Stimulated activated CD8-positive, alpha-beta memory T cell treated with anti-CD3 and anti-CD28 coated beads, Interleukin-7, amount 100 ng/mL, for 24 hours (primary cell): Measurements from ENCODE around the gene SPHK2.

Experiments used
- DNase-seq: peaks from one replicate; pipeline ENCODE4 v3.0.0-alpha.2; 2020; ENCODE audit warnings: low read depth

SPHK2 gene

GRCh38 chr19:48606463-48607358 lies 12.6 kb upstream of the SPHK2 start, which contains the start of gene SPACA4:
Gene SPACA4, plus strand, starts transcription at chr19:48606742. Its CDS starts 237 bp downstream, at chr19:48606979.
- DNase-seq: no peak

- no peak for DNase-seq
Measured at GRCh38 chr19:48607359-48607755, 11.9 kb upstream of the SPHK2 start.

GRCh38 chr19:48608798-48609263 lies 10.5 kb upstream of the SPHK2 start:
- no peak for DNase-seq

- no peak for DNase-seq
Measured at GRCh38 chr19:48609571-48610108, 9.7 kb upstream of the SPHK2 start.

GRCh38 chr19:48611872-48612271 lies 7.4 kb upstream of the SPHK2 start:
- DNase-seq: no peak

GRCh38 chr19:48613024-48613851 lies 6.1 kb upstream of the SPHK2 start:
- DNase-seq: no peak

GRCh38 chr19:48613852-48614435 lies 5.4 kb upstream of the SPHK2 start:
- no peak for DNase-seq

- no peak for DNase-seq
Measured at GRCh38 chr19:48614436-48615230, 4.7 kb upstream of the SPHK2 start, which contains the start of gene FAM83E. Gene FAM83E, minus strand, starts transcription at chr19:48615076. Its CDS starts 1,704 bp downstream, at chr19:48613372.

GRCh38 chr19:48615231-48616040 lies 3.9 kb upstream of the SPHK2 start:
- no peak for DNase-seq

GRCh38 chr19:48616041-48616436 lies 3.3 kb upstream of the SPHK2 start:
- no peak for DNase-seq

- DNase-seq: no peak
Measured at GRCh38 chr19:48616491-48617056, 2.7 kb upstream of the SPHK2 start.

GRCh38 chr19:48617146-48617937 lies 2.0 kb upstream of the SPHK2 start:
- DNase-seq: no peak

- DNase-seq: no peak
Measured at GRCh38 chr19:48618278-48618915, 909 bp upstream of the SPHK2 start.

- no peak for DNase-seq
Measured at GRCh38 chr19:48619692-48620585, 633 bp downstream of the SPHK2 start.

GRCh38 chr19:48623556-48624066 lies 4.3 kb downstream of the SPHK2 start:
- no peak for DNase-seq

- DNase-seq: peak; percentile 94
Measured at GRCh38 chr19:48624067-48624594, 4.8 kb downstream of the SPHK2 start.
